GM23338 (cell line): ENCODE data around the gene UQCC2.

Source experiments
- CTCF ChIP-seq, 2 experiments: fragments of 200-600 bp in 1 of 2; sonication (generic) in 1 of 2; conservative IDR thresholded peaks; 2 replicates each; pipeline versions ENCODE4 v1.5.1 to v1.6.1; 2016 to 2017; ENCODE audit warnings: antibody characterized with exemption in 2 of 2, low read depth in 2 of 2, mild to moderate bottlenecking in 2 of 2, moderate library complexity in 1 of 2
- ZNF331 ChIP-seq: fragments of 250-450 bp; sonication (Bioruptor Pico); IDR thresholded peaks from 2 replicates; pipeline ENCODE4 v1.5.0; 2020; ENCODE audit warnings: low read depth, mild to moderate bottlenecking, moderate library complexity

DNA sequence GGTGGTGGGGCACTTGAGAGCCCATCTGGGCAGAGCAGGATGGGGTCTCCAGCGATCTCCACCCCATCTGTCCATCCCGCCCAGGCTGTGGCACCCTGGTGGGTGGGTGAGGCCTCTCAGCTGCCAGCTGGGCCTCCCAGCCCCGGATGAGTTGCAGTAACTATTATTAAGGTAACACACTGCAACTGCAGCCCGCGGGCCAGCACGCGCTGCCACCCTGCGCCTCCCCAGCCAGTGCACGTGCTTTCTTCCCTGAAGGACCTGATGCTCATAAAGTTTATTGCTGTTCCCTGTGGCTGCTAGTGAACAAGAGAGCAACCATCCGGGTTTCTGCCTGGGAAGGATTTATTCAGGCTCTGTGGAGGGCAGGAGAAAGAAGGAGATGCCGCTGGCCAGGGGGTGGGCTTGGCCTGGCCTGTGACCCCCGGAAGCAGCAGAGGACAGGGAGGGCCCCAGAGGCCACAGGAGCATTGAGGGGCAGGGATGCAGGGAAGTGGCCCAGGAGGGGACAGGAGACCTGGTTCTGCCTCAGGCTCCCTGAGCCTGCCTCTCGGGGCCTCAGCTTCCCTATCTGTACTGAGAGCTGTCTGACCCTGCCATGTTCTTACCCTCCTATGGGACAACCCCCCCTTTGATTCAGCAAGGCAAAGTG is 33.5 kb upstream of the UQCC2 start:
- TF ChIP-seq CTCF (conservative IDR thresholded peaks at IDR 0.05; ENCODE audit: low read depth in 2 of 2) (no peak), ZNF331 (CRISPR knock-in tag) (no peak)
